Tibial nerve (tissue), 4 donors: Measurements from ENCODE around the gene ST3GAL3. TPM values are rescaled to one million over a fixed set of nuclear protein-coding genes. Genes with fewer than 3 reads are reported as not detected.

ENCODE experiments used
- DNase-seq, 2 donors: peaks; one replicate each; pipeline ENCODE4 v3.0.0-alpha.2; 2019; ENCODE audit warnings: low spot score in 2 of 2
- H3K27ac ChIP-seq, 4 donors: fragments of 200-600 bp; sonication (generic) in 3 of 4; one replicate each; pipeline ENCODE4 v1.5.1; 2017 to 2019; ENCODE audit warnings: mild to moderate bottlenecking in 1 of 4
- H3K27me3 ChIP-seq, 2 donors: fragments of 200-600 bp; sonication (generic) in 1 of 2; one replicate each; pipeline versions ENCODE4 v1.5.1 to v1.6.0; 2017 to 2019
- H3K36me3 ChIP-seq, 3 donors: fragments of 200-600 bp; sonication (generic); one replicate each; pipeline ENCODE4 v1.5.1; 2018 to 2019
- H3K4me1 ChIP-seq, 4 donors: fragments of 200-600 bp; sonication (generic) in 3 of 4; one replicate each; pipeline ENCODE4 v1.5.1; 2017 to 2019
- H3K4me3 ChIP-seq, 4 donors: fragments of 200-600 bp; sonication (generic) in 3 of 4; one replicate each; pipeline ENCODE4 v1.5.1; 2017 to 2019; ENCODE audit warnings: mild to moderate bottlenecking in 1 of 4, moderate library complexity in 1 of 4
- H3K9me3 ChIP-seq, 4 donors: fragments of 200-600 bp; sonication (generic) in 3 of 4; one replicate each; pipeline ENCODE4 v1.5.1; 2017 to 2019
- EP300 ChIP-seq, 2 donors: sonication (generic); formaldehyde crosslinking; IDR thresholded peaks; one replicate each; pipeline ENCODE4 v1.6.1; 2017; ENCODE audit warnings: antibody characterized with exemption in 2 of 2, mild to moderate bottlenecking in 1 of 2
- POLR2A ChIP-seq, 2 donors: fragments of 450-650 bp; IDR thresholded peaks; one replicate each; pipeline ENCODE4 v1.6.1; 2017; ENCODE audit warnings: antibody characterized with exemption in 2 of 2, mild to moderate bottlenecking in 2 of 2, moderate library complexity in 2 of 2
- WGBS, 2 donors: methylation state at CpG; one replicate each; pipeline ENCODE4 v1.1.5; 2018; 5-methylcytosine and 5-hydroxymethylcytosine counted together
- total RNA-seq, 4 donors: library from RNA; depleted of rRNA; stranded (reverse); fragments of >200 nt; gene quantifications; one replicate each; pipeline ENCODE4 v1.1.0, GENCODE V29; 2016
- TF ChIP-seq, protein P1 (sequence below), 5 experiments: fragments of 200-600 bp in 3 of 5; fragments of 450-650 bp in 2 of 5; sonication (generic) in 3 of 5; IDR thresholded peaks; one replicate each; pipeline ENCODE4 v1.5.1; 2016 to 2019; ENCODE audit warnings: antibody characterized with exemption in 5 of 5, mild to moderate bottlenecking in 3 of 5, moderate library complexity in 2 of 5

The ST3GAL3 gene
- total RNA-seq, 4 donors from 2014 or later: 20.7 to 27.0 (median 24.1) TPM

DNA sequence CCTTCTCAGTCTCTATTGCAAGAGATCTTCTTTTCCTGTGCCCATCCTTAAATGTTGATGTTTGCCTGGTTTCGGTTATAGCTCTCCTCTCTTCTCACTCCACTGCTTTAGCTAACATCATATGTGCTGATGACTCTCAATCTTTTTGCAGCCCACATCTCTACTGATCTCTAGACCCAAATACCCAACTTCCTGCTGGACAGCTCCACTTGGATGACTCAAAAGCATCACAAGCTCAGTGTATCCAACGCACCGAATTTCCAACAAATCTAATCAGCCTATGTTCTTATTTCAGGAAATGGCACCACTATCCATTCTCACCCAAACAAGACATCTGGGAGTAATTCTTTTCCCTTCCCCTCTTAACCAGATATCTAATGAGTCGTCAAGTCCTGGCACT, 147.1 kb downstream of the ST3GAL3 start:
- DNase-seq: no peak
- peaks cover 0 to 27% (median 6%) of the 10 kb centered on the region in 4 donors for H3K4me1 ChIP-seq
- no peak overlapping the region for H3K27ac ChIP-seq
- TF ChIP-seq POLR2A (IDR thresholded peaks at IDR 0.05) (no peak), EP300 (IDR thresholded peaks at IDR 0.05) (no peak)
- TF ChIP-seq, protein P1, sequence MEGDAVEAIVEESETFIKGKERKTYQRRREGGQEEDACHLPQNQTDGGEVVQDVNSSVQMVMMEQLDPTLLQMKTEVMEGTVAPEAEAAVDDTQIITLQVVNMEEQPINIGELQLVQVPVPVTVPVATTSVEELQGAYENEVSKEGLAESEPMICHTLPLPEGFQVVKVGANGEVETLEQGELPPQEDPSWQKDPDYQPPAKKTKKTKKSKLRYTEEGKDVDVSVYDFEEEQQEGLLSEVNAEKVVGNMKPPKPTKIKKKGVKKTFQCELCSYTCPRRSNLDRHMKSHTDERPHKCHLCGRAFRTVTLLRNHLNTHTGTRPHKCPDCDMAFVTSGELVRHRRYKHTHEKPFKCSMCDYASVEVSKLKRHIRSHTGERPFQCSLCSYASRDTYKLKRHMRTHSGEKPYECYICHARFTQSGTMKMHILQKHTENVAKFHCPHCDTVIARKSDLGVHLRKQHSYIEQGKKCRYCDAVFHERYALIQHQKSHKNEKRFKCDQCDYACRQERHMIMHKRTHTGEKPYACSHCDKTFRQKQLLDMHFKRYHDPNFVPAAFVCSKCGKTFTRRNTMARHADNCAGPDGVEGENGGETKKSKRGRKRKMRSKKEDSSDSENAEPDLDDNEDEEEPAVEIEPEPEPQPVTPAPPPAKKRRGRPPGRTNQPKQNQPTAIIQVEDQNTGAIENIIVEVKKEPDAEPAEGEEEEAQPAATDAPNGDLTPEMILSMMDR (IDR thresholded peaks at IDR 0.05): no peak
- no peaks in the 10 kb centered on the region for H3K27me3 ChIP-seq
- H3K4me3 ChIP-seq: no peak overlapping the region
- H3K9me3 ChIP-seq: no peaks in the 10 kb centered on the region
- 93 to 95% methylated on average over 4 of the region's 4 CpGs for WGBS, 2 donors
- peaks cover 0 to 14% (median 0%) of the 10 kb centered on the region in 3 donors for H3K36me3 ChIP-seq

DNA sequence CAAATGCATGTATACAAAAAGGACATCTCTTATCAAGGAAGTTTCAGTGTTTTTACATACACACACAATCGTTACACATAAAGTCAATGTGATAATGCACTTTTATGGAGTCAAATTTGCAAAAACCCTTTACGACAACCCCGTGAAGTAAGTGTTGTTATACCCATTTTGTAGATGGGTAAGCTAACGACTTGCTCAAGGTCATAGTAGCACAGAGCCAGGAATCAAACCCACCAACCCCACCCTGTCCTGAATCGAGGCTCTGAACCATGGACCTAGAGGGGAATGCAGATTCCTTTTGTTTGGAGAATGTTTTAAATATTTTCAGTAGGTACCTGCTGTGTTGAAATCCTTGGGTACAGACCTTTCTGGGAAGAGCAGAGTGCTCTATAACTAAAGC, 148.9 kb downstream of the ST3GAL3 start:
- DNase-seq: no peak
- H3K27me3 ChIP-seq: no peaks in the 10 kb centered on the region
- peaks cover 0 to 14% (median 0%) of the 10 kb centered on the region in 3 donors for H3K36me3 ChIP-seq
- no peak overlapping the region for H3K27ac ChIP-seq
- H3K4me3 ChIP-seq: no peak overlapping the region
- H3K9me3 ChIP-seq: no peaks in the 10 kb centered on the region
- 94 to 98% methylated on average over 5 of the region's 5 CpGs for WGBS, 2 donors
- TF ChIP-seq, protein P1 (IDR thresholded peaks at IDR 0.05): no peak
- no peak for TF ChIP-seq POLR2A (IDR thresholded peaks at IDR 0.05)
- TF ChIP-seq EP300 (IDR thresholded peaks at IDR 0.05): no peak
- peaks cover 0 to 27% (median 6%) of the 10 kb centered on the region in 4 donors for H3K4me1 ChIP-seq

DNA sequence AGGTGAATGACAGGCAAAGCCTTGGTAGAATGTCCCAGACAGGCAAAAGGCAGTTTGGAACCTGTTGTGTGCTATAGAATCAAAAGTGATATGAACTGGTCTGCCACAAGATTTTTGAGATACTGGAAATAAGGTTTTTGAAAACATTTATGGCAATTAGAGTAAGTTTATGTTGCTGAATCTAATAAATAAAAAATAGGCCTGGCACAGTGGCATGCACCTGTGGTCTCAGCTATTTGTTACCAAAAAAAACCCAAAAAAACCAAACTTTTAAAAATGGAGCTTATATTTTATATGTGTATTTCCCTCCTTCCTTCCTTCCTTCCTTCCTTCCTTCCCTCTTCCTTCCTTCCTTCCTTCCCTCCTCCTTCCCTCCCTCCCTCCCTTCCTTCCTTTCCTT, 149.8 kb downstream of the ST3GAL3 start:
- Histone ChIP-seq H3K36me3 (peaks cover 0 to 14% (median 0%) of the 10 kb centered on the region in 3 donors), H3K9me3 (no peaks in the 10 kb centered on the region), H3K27ac (no peak overlapping the region), H3K4me3 (no peak overlapping the region), H3K27me3 (no peaks in the 10 kb centered on the region), H3K4me1 (peaks cover 0 to 24% (median 6%) of the 10 kb centered on the region in 4 donors)
- no peak for DNase-seq
- TF ChIP-seq, protein P1 (IDR thresholded peaks at IDR 0.05): no peak
- TF ChIP-seq POLR2A (IDR thresholded peaks at IDR 0.05) (no peak), EP300 (IDR thresholded peaks at IDR 0.05) (no peak)

DNA sequence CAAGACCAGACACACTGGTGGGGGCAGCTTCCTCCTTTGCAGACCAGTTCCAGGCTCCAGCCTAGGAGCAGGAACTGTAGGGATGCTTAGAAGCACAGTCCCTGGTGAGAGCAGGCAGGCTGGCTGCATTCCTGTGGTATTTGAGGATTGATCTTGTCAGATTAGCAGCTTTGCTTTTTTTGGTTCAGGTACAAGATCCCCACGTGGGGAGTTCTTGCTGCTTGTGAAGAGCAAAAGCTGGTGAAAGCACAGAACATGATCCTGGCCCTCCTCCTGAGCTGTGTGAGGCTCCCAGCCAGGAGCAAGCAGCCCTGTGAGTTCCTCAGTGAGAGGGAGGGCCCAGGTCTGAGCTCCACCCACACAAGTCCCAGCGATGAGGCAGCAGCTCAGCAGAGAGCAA, 151.0 kb downstream of the ST3GAL3 start:
- H3K36me3 ChIP-seq: peaks cover 0 to 14% (median 0%) of the 10 kb centered on the region in 3 donors
- peak; percentile 21 to 62 for DNase-seq
- H3K27ac ChIP-seq: no peak overlapping the region
- no peak overlapping the region for H3K4me3 ChIP-seq
- peaks cover 0 to 14% (median 3%) of the 10 kb centered on the region in 4 donors for H3K4me1 ChIP-seq
- no peak for TF ChIP-seq POLR2A (IDR thresholded peaks at IDR 0.05)
- TF ChIP-seq, protein P1 (IDR thresholded peaks at IDR 0.05): no peak
- TF ChIP-seq EP300 (IDR thresholded peaks at IDR 0.05): no peak
- H3K9me3 ChIP-seq: no peaks in the 10 kb centered on the region
- H3K27me3 ChIP-seq: no peaks in the 10 kb centered on the region
- 13 to 15% methylated on average over 1 to 2 of the region's 2 CpGs for WGBS, 2 donors

DNA sequence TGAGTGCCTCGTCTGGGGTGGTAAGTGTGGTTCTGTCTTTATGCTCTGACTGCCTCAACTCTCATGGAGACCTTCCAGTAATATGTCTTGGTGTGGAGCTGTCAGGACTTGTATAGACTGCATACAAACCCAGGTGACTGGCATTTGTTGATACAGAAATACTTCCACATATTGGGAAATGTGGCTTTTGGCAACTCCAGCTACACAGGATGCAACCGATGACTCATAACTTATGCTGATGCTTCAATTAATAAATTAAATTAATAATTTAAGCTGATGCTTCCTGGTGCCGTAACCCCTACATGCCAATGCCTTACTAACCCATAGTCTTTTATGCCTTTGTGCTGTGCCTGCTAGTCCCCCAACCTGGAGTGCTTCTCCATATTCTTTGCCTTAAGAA, 154.0 kb downstream of the ST3GAL3 start:
- 72 to 81% methylated on average over 3 of the region's 3 CpGs for WGBS, 2 donors
- no peak for DNase-seq
- H3K27me3 ChIP-seq: no peaks in the 10 kb centered on the region
- H3K4me1 ChIP-seq: peaks cover 0 to 26% (median 5%) of the 10 kb centered on the region in 4 donors
- no peaks in the 10 kb centered on the region for H3K9me3 ChIP-seq
- no peak overlapping the region for H3K27ac ChIP-seq
- TF ChIP-seq POLR2A (IDR thresholded peaks at IDR 0.05) (no peak), EP300 (IDR thresholded peaks at IDR 0.05) (no peak)
- TF ChIP-seq, protein P1 (IDR thresholded peaks at IDR 0.05): no peak
- H3K4me3 ChIP-seq: no peak overlapping the region
- H3K36me3 ChIP-seq: peaks cover 0 to 6% (median 0%) of the 10 kb centered on the region in 3 donors
